ENCODE data around the gene TMTC1. TPM values are rescaled to one million over a fixed set of nuclear protein-coding genes. Genes with fewer than 3 reads are reported as not detected.

The TMTC1 gene
- total RNA-seq, 1 experiment from 2014 or later, result 0.17 TPM

DNA sequence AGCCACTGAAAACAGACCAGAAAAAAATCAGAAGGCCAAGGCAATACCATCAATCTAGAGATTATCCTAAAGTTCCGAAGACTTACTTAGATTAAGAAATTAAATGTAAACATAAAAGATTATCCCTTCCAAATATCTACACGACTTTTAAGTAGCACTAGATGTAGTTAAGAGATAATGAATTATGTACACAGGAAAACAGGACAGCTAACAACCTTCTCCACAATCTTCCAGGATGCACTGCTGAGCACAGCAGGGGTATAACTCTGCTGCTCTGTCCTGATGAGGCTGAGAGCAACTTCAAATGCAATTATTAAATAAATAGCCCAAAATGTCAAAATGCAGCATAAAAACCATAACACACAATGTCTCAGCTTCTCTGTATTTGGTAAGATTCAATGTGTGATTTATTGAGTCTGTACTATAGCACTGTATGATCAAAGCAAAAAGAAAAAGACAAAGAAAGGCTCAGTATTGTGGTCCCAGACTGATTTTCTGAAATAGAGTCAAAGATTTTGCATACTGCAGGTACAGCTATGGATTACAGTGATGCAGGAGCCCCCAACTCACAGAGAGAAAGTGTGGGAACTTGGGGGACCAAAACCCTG, 56.9 kb downstream of the TMTC1 start:
- H3K27me3 Mint-ChIP-seq (ENCODE audit: unreplicated experiment), result peaks cover 19% of the 10 kb centered on the region
- H3K27ac Mint-ChIP-seq (ENCODE audit: unreplicated experiment), result no peak overlapping the region
- H3K4me3 Mint-ChIP-seq (ENCODE audit: low read depth, unreplicated experiment), result no peak overlapping the region
- peaks cover 2% of the 10 kb centered on the region for H3K9me3 Mint-ChIP-seq (ENCODE audit: low read depth, unreplicated experiment)
- CTCF ChIA-PET, result interaction anchor here (0.6 kb wide), 1 partner anchor 42 kb away, joined by 4 read pairs; no protein-coding TSS in a partner anchor
- no peak for TF ChIP-seq CTCF (IDR thresholded peaks at IDR 0.05; ENCODE audit: unreplicated experiment)
- DNase-seq, result no peak
- no TSS peak for BruUV-seq (replicated peaks)
- intact Hi-C loops (cut with micrococcal nuclease; ENCODE audit: unreplicated experiment), result no loop called here
- H3K4me1 Mint-ChIP-seq (ENCODE audit: low read depth, unreplicated experiment), result no peaks in the 10 kb centered on the region
- no peaks in the 10 kb centered on the region for H3K36me3 Mint-ChIP-seq (ENCODE audit: insufficient read depth, unreplicated experiment)

DNA sequence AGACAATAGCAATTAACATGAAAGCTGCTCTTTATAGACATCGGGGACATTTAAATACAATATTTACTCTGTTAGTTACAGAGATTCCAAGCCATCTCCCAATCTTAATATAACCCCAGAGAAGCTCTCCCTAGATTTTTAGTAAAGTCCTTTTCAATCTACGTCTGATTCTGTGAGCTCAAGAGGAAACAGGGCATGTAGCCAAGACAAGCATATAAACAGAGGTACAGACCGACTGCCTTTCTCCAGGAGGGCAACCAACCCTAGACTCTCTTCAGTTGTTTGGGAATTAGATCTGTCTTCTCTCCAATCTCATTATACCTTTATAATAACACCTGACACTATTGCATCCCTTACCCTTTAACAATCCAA, 57.4 kb downstream of the TMTC1 start:
- H3K36me3 Mint-ChIP-seq (ENCODE audit: insufficient read depth, unreplicated experiment), result no peaks in the 10 kb centered on the region
- no peaks in the 10 kb centered on the region for H3K4me1 Mint-ChIP-seq (ENCODE audit: low read depth, unreplicated experiment)
- H3K4me3 Mint-ChIP-seq (ENCODE audit: low read depth, unreplicated experiment), result no peak overlapping the region
- H3K27ac Mint-ChIP-seq (ENCODE audit: unreplicated experiment), result no peak overlapping the region
- no peak for TF ChIP-seq CTCF (IDR thresholded peaks at IDR 0.05; ENCODE audit: unreplicated experiment)
- CTCF ChIA-PET, result interaction anchor here (0.6 kb wide), 2 partner anchors 41 to 1974 kb away, joined by 4 to 5 read pairs; no protein-coding TSS in a partner anchor
- peaks cover 19% of the 10 kb centered on the region for H3K27me3 Mint-ChIP-seq (ENCODE audit: unreplicated experiment)
- peaks cover 2% of the 10 kb centered on the region for H3K9me3 Mint-ChIP-seq (ENCODE audit: low read depth, unreplicated experiment)
- DNase-seq, result no peak
- intact Hi-C loops (cut with micrococcal nuclease; ENCODE audit: unreplicated experiment), result no loop called here
- no TSS peak for BruUV-seq (replicated peaks)

DNA sequence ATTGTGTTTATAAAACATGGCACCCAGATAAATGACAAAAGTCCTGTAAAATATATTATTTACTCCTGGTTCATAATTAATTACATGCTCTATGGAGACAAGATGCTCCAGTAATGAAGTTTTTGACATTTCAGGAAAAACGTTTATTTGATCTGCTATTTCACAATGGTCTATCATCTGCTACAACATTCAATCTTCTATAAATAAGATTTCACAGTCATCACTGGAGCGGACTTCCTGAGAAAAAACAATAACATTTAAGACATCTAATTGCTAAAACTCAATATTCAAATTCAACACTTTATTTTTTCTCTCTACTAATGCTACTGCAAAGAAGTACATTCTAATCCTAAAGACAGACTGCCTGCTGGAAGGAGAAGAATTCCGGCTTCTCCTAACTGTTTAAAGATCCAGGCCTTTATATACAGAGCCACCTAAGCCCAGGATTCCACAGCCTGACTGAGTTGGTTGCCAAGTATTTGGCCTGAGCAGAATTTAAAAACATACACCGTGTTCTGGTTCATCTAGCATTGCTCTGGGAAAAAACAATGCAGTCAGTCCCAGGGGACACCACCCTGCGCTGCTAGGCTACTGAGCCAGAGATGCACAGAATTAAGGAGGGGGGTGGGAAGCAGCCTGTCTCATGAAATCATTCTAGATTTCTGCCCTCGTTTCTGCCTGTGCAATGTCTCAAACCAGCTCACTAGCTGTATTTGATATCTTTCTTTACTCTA, 58.0 kb downstream of the TMTC1 start:
- peaks cover 19% of the 10 kb centered on the region for H3K27me3 Mint-ChIP-seq (ENCODE audit: unreplicated experiment)
- H3K4me3 Mint-ChIP-seq (ENCODE audit: low read depth, unreplicated experiment), result no peak overlapping the region
- TF ChIP-seq CTCF (IDR thresholded peaks at IDR 0.05; ENCODE audit: unreplicated experiment), result no peak
- DNase-seq, result no peak
- H3K4me1 Mint-ChIP-seq (ENCODE audit: low read depth, unreplicated experiment), result no peaks in the 10 kb centered on the region
- no TSS peak for BruUV-seq (replicated peaks)
- intact Hi-C loops (cut with micrococcal nuclease; ENCODE audit: unreplicated experiment), result no loop called here
- no peak overlapping the region for H3K27ac Mint-ChIP-seq (ENCODE audit: unreplicated experiment)
- H3K9me3 Mint-ChIP-seq (ENCODE audit: low read depth, unreplicated experiment), result peaks cover 2% of the 10 kb centered on the region
- CTCF ChIA-PET, result interaction anchor here (0.6 kb wide), 1 partner anchor 1975 kb away, joined by 5 read pairs; no protein-coding TSS in a partner anchor
- no peaks in the 10 kb centered on the region for H3K36me3 Mint-ChIP-seq (ENCODE audit: insufficient read depth, unreplicated experiment)

GRCh38 chr12:29722164-29722563, 61.6 kb downstream of the TMTC1 start:
- CTCF ChIA-PET, result no interaction called here
- no peak for TF ChIP-seq CTCF (IDR thresholded peaks at IDR 0.05; ENCODE audit: unreplicated experiment)
- H3K9me3 Mint-ChIP-seq (ENCODE audit: low read depth, unreplicated experiment), result no peaks in the 10 kb centered on the region
- no peak overlapping the region for H3K4me3 Mint-ChIP-seq (ENCODE audit: low read depth, unreplicated experiment)
- no peaks in the 10 kb centered on the region for H3K27me3 Mint-ChIP-seq (ENCODE audit: unreplicated experiment)
- intact Hi-C loops (cut with micrococcal nuclease; ENCODE audit: unreplicated experiment), result no loop called here
- no peak for DNase-seq
- BruUV-seq (replicated peaks), result no TSS peak
- H3K4me1 Mint-ChIP-seq (ENCODE audit: low read depth, unreplicated experiment), result no peaks in the 10 kb centered on the region
- no peaks in the 10 kb centered on the region for H3K36me3 Mint-ChIP-seq (ENCODE audit: insufficient read depth, unreplicated experiment)
- H3K27ac Mint-ChIP-seq (ENCODE audit: unreplicated experiment), result no peak overlapping the region

Measured in Calu3 (cell line).